Adrenal gland (tissue), 5 donors: Measurements from ENCODE around the gene NCBP2.

ENCODE experiments used
- POLR2A ChIP-seq, 2 donors: fragments of 450-650 bp; IDR thresholded peaks; one replicate each; pipeline ENCODE4 v1.6.1; 2017; ENCODE audit warnings: antibody characterized with exemption in 2 of 2, mild to moderate bottlenecking in 2 of 2, moderate library complexity in 1 of 2
- TF ChIP-seq, protein P1 (sequence below), 6 experiments: fragments of 450-650 bp in 4 of 6; fragments of 200-600 bp in 2 of 6; sonication (generic) in 1 of 6; IDR thresholded peaks; 1 replicate in 5 of 6; 2 replicates in 1 of 6; pipeline versions ENCODE4 v1.5.1 to v1.8.0; 2016 to 2021; ENCODE audit warnings: antibody characterized with exemption in 6 of 6, mild to moderate bottlenecking in 2 of 6, moderate library complexity in 1 of 6
- donor health status: DM: no; HTN: no; CAD: no.

DNA sequence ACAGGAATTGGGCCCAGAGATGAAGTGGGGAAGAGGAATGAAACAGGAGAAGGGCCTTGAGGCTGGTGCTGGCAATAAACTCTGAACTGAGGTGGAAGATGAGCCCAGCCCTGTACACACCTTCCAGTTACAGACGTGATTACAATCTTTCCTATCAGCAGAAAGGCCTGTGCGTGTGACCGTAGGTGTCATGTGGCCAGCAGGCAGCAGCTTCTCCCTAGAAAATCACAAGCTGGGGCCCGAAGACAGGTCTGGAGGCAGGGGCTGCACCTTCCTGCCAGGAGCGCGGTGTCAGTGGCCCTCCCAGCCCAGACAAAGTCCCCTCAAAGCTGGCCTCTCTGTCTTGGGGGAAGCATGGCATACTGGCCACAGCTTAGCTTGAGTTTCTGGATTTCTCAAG lies 43.0 kb upstream of the NCBP2 start:
- TF ChIP-seq, protein P1, sequence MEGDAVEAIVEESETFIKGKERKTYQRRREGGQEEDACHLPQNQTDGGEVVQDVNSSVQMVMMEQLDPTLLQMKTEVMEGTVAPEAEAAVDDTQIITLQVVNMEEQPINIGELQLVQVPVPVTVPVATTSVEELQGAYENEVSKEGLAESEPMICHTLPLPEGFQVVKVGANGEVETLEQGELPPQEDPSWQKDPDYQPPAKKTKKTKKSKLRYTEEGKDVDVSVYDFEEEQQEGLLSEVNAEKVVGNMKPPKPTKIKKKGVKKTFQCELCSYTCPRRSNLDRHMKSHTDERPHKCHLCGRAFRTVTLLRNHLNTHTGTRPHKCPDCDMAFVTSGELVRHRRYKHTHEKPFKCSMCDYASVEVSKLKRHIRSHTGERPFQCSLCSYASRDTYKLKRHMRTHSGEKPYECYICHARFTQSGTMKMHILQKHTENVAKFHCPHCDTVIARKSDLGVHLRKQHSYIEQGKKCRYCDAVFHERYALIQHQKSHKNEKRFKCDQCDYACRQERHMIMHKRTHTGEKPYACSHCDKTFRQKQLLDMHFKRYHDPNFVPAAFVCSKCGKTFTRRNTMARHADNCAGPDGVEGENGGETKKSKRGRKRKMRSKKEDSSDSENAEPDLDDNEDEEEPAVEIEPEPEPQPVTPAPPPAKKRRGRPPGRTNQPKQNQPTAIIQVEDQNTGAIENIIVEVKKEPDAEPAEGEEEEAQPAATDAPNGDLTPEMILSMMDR (IDR thresholded peaks at IDR 0.05) = no peak
- no peak for TF ChIP-seq POLR2A (IDR thresholded peaks at IDR 0.05)
